Keratinocyte (primary cell): ENCODE data around the gene LHX4.

Experiments
- CTCF ChIP-seq, 3 experiments: IDR thresholded peaks in 1 of 3; conservative IDR thresholded peaks in 1 of 3; optimal IDR thresholded peaks in 1 of 3; 2 replicates in 2 of 3; 3 replicates in 1 of 3; pipeline versions ENCODE3 to v1.5.1; 2011; ENCODE audit warnings: low read length in 3 of 3, mild to moderate bottlenecking in 3 of 3, moderate library complexity in 2 of 3, control low read depth in 1 of 3, inconsistent platforms in 1 of 3; ENCODE audit not compliant: insufficient read depth in 2 of 3; ENCODE audit errors: extremely low read depth in 1 of 3
- EZH2 ChIP-seq: IDR thresholded peaks from one replicate; pipeline ENCODE4 v1.6.1; 2012; ENCODE audit warnings: inconsistent platforms, mild to moderate bottlenecking, low read length, moderate library complexity

- TF ChIP-seq CTCF (optimal IDR thresholded peaks at IDR 0.05 in 1 of 3, IDR thresholded peaks at IDR 0.05 in 1 of 3, conservative IDR thresholded peaks at IDR 0.05 in 1 of 3; ENCODE audit: extremely low read depth in 1 of 3, insufficient read depth in 2 of 3, low read length in 3 of 3) (no peak), EZH2 (no peak)
These were observed 2.0 kb upstream of the LHX4 start for GRCh38 chr1:180227861-180228647.
